Right atrium auricular region (tissue), 2 donors: ENCODE measurements around the gene RBM17. TPM values are rescaled to one million over a fixed set of nuclear protein-coding genes. Genes with fewer than 3 reads are reported as not detected.
A peak's percentile ranks its signal among the peaks of the same experiment; 100 is the strongest.

ENCODE experiments used
- DNase-seq: peaks from one replicate; pipeline ENCODE4 v3.0.0-alpha.2; 2019; ENCODE audit warnings: low spot score
- H3K27ac ChIP-seq, 2 donors: fragments of 200-600 bp; sonication (generic); 1 replicate in 1 of 2; 2 replicates in 1 of 2; pipeline ENCODE4 v1.5.1; 2016 to 2019
- H3K27me3 ChIP-seq, 2 donors: fragments of 200-600 bp; sonication (generic); one replicate each; pipeline versions ENCODE4 v1.5.1 to v1.6.0; 2017 to 2019
- H3K36me3 ChIP-seq: fragments of 200-600 bp; sonication (generic); one replicate; pipeline ENCODE4 v1.5.1; 2016
- H3K4me1 ChIP-seq, 2 donors: fragments of 200-600 bp; sonication (generic); one replicate each; pipeline versions ENCODE4 v1.5.1 to v1.6.0; 2017 to 2019
- H3K4me3 ChIP-seq, 2 donors: fragments of 200-600 bp; sonication (generic); 1 replicate in 1 of 2; 2 replicates in 1 of 2; pipeline ENCODE4 v1.5.1; 2017 to 2019; ENCODE audit warnings: mild to moderate bottlenecking in 1 of 2, moderate library complexity in 1 of 2
- H3K9me3 ChIP-seq, 2 donors: fragments of 200-600 bp; sonication (generic); one replicate each; pipeline ENCODE4 v1.5.1; 2019
- CTCF ChIP-seq, 2 donors: fragments of 200-600 bp; sonication (generic); IDR thresholded peaks; one replicate each; pipeline ENCODE4 v1.5.1; 2019; ENCODE audit warnings: antibody characterized with exemption in 2 of 2
- total RNA-seq, 2 donors: library from RNA; depleted of rRNA; stranded (reverse); fragments of >200 nt; gene quantifications; one replicate each; pipeline ENCODE4 v1.1.0, GENCODE V29; 2016

RBM17 gene
- total RNA-seq, 2 donors from 2014 or later = 27.4 to 30.1 TPM

- no peaks in the 10 kb centered on the region for H3K9me3 ChIP-seq
- no peaks in the 10 kb centered on the region for H3K36me3 ChIP-seq
- peaks cover 1 to 30% of the 10 kb centered on the region in 2 donors for H3K4me1 ChIP-seq
- no peak for TF ChIP-seq CTCF (IDR thresholded peaks at IDR 0.05)
- H3K4me3 ChIP-seq = no peak overlapping the region
- no peaks in the 10 kb centered on the region for H3K27me3 ChIP-seq
- no peak overlapping the region for H3K27ac ChIP-seq
- DNase-seq = no peak
These were observed 60.1 kb downstream of the RBM17 start for GRCh38 chr10:6148908-6149307.

GRCh38 chr10:6151087-6151977 lies 62.5 kb downstream of the RBM17 start:
- no peaks in the 10 kb centered on the region for H3K36me3 ChIP-seq
- no peaks in the 10 kb centered on the region for H3K27me3 ChIP-seq
- H3K9me3 ChIP-seq = no peaks in the 10 kb centered on the region
- TF ChIP-seq CTCF (IDR thresholded peaks at IDR 0.05) = peak; percentile 54 to 74
- H3K27ac ChIP-seq = peak overlapping the region; percentile 13 to 62
- peaks cover 0 to 17% of the 10 kb centered on the region in 2 donors for H3K4me1 ChIP-seq
- peak; percentile 74 for DNase-seq
- peak overlapping the region in 1 of 2 donors; percentile 16 for H3K4me3 ChIP-seq

GRCh38 chr10:6153845-6154244 lies 65.0 kb downstream of the RBM17 start:
- Histone ChIP-seq H3K4me1 (peaks cover 0 to 11% of the 10 kb centered on the region in 2 donors), H3K4me3 (no peak overlapping the region), H3K27me3 (no peaks in the 10 kb centered on the region), H3K36me3 (no peaks in the 10 kb centered on the region), H3K27ac (no peak overlapping the region), H3K9me3 (no peaks in the 10 kb centered on the region)
- DNase-seq = no peak
- no peak for TF ChIP-seq CTCF (IDR thresholded peaks at IDR 0.05)

GRCh38 chr10:6154566-6154965 lies 65.7 kb downstream of the RBM17 start:
- no peaks in the 10 kb centered on the region for H3K27me3 ChIP-seq
- H3K4me3 ChIP-seq = no peak overlapping the region
- TF ChIP-seq CTCF (IDR thresholded peaks at IDR 0.05) = no peak
- H3K4me1 ChIP-seq = peaks cover 0 to 11% of the 10 kb centered on the region in 2 donors
- H3K27ac ChIP-seq = no peak overlapping the region
- no peak for DNase-seq
- no peaks in the 10 kb centered on the region for H3K36me3 ChIP-seq
- H3K9me3 ChIP-seq = no peaks in the 10 kb centered on the region

- no peak for DNase-seq
- Histone ChIP-seq H3K4me3 (no peak overlapping the region), H3K27me3 (no peaks in the 10 kb centered on the region), H3K4me1 (peaks cover 0 to 10% of the 10 kb centered on the region in 2 donors), H3K36me3 (no peaks in the 10 kb centered on the region), H3K27ac (peak overlapping the region; percentile 46 to 50), H3K9me3 (no peaks in the 10 kb centered on the region)
- no peak for TF ChIP-seq CTCF (IDR thresholded peaks at IDR 0.05)
These were observed 69.4 kb downstream of the RBM17 start for GRCh38 chr10:6158276-6158675.
